Activated CD4-positive, alpha-beta T cell treated with anti-CD3 and anti-CD28 coated beads, Interleukin-2, amount 10 ng/mL, durations not matched to agents 7 days and 5 days (primary cell): ENCODE measurements around the gene SLC39A12. TPM values are rescaled to one million over a fixed set of nuclear protein-coding genes. Genes with fewer than 3 reads are reported as not detected.

ENCODE experiments used
- CTCF ChIA-PET: fragments of 350-600 bp; sonication (Branson Sonifier 250); formaldehyde crosslinking; loops from one replicate; lab custom pipeline; 2021; ENCODE audit warnings: antibody characterized with exemption; lab: Charles Lee
- POLR2A ChIA-PET: fragments of 350-600 bp; sonication (Branson Sonifier 250); formaldehyde crosslinking; loops from one replicate; lab custom pipeline; 2021; ENCODE audit warnings: antibody characterized with exemption; lab: Charles Lee
- DNase-seq: peaks from one replicate; pipeline ENCODE4 v3.0.0-alpha.2; 2020
- H3K27ac Mint-ChIP-seq: one replicate; pipeline ENCODE4 v1.8.0; 2021; ENCODE audit warnings: mild to moderate bottlenecking, moderate library complexity, mixed read lengths
- H3K27me3 Mint-ChIP-seq: one replicate; pipeline ENCODE4 v1.8.0; 2021; ENCODE audit warnings: mixed read lengths
- H3K36me3 Mint-ChIP-seq: one replicate; pipeline ENCODE4 v1.8.0; 2021; ENCODE audit warnings: low read depth, mixed read lengths
- H3K4me1 Mint-ChIP-seq: one replicate; pipeline ENCODE4 v1.8.0; 2021; ENCODE audit warnings: mixed read lengths
- H3K4me3 Mint-ChIP-seq: one replicate; pipeline ENCODE4 v1.8.0; 2021; ENCODE audit warnings: mild to moderate bottlenecking, moderate library complexity, mixed read lengths
- H3K9me3 Mint-ChIP-seq: one replicate; pipeline ENCODE4 v1.8.0; 2021; ENCODE audit warnings: mixed read lengths
- total RNA-seq, 2 experiments: library from RNA; stranded (reverse); gene quantifications; one replicate each; pipeline ENCODE4 v1.2.3, GENCODE V29; 2021

The SLC39A12 gene
- total RNA-seq, 2 experiments from 2014 or later: not detected

DNA sequence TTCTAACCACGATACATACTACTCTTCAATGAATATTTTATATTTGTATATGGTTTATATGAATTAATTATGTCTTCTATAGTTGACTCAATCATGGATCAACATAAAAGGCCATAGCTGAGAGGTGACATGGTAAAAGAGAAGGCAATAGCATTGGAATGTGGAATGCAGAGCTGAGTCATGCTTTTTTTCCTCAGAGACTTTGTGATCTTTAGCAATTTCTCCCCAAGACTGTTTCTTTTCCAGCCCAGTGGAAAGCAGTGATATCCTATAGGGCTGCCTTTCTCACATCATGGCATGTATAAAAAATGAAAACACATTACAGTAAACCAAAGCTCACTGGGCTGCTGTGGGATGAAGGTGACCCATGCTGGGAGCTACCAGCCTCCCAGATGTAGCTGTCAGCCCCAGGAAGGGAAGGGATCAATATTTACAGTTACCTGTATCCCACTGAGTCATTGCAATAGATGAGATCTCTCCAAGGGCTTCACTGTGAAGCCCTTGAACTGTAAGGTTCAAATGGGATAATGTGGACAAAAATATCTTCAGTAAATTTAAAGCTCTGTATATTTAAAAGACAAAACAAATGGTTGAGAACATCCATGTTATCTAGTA is 30.2 kb downstream of the SLC39A12 start:
- no peak for DNase-seq
- Mint-ChIP-seq H3K4me3 (no peak overlapping the region), H3K27ac (no peak overlapping the region), H3K27me3 (no peaks in the 10 kb centered on the region), H3K36me3 (no peaks in the 10 kb centered on the region), H3K4me1 (no peaks in the 10 kb centered on the region), H3K9me3 (no peaks in the 10 kb centered on the region)
- ChIA-PET CTCF (no interaction called here), POLR2A (no interaction called here)

DNA sequence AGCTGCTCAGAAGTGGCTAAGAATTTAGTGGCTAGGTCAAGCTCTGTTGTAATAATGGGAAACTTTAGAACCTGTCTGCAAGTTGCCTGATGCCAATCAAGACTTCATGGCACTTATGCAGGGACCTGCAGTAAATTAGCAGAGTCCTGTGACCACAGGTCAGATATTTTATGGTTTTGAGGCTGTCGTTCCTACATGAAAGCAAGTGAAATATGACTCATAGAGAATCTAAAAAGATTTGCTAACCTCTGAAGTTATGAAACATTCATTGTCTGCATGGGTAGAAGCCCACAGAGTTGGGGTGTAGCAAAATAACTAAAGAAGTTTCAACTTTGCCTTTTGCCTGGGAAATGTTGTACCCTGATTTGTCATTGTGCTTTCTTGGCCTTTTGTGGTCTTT is 32.3 kb downstream of the SLC39A12 start:
- Mint-ChIP-seq H3K4me1 (no peaks in the 10 kb centered on the region), H3K4me3 (no peak overlapping the region), H3K27ac (no peak overlapping the region), H3K27me3 (no peaks in the 10 kb centered on the region), H3K36me3 (no peaks in the 10 kb centered on the region), H3K9me3 (no peaks in the 10 kb centered on the region)
- DNase-seq: no peak
- ChIA-PET CTCF (no interaction called here), POLR2A (no interaction called here)

DNA sequence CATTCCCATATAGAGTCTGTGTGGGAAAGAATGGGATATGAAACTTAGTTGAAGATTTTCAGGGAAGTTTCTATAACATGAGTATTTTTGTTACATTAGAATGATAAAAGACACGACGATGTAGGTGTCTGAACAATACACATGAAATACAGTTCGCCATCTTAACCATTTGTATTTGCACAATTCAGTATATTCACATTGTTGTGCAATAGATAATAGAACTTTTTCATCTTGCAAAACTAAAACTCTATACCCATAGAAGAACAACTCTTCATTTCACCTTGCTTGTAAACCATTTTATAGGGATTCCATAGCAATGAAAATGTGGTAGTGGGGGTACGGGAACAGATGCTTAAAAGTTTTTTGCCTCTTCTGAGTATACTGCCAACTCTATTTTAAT is 32.8 kb downstream of the SLC39A12 start:
- no peaks in the 10 kb centered on the region for H3K4me1 Mint-ChIP-seq
- no peak overlapping the region for H3K27ac Mint-ChIP-seq
- no peaks in the 10 kb centered on the region for H3K9me3 Mint-ChIP-seq
- DNase-seq: no peak
- H3K36me3 Mint-ChIP-seq: no peaks in the 10 kb centered on the region
- no peaks in the 10 kb centered on the region for H3K27me3 Mint-ChIP-seq
- CTCF ChIA-PET: no interaction called here
- no peak overlapping the region for H3K4me3 Mint-ChIP-seq
- POLR2A ChIA-PET: no interaction called here

GRCh38 chr10:17989908-17990767 is 38.4 kb downstream of the SLC39A12 start:
- no peaks in the 10 kb centered on the region for H3K36me3 Mint-ChIP-seq
- no peak overlapping the region for H3K27ac Mint-ChIP-seq
- ChIA-PET POLR2A (no interaction called here), CTCF (no interaction called here)
- H3K4me1 Mint-ChIP-seq: no peaks in the 10 kb centered on the region
- no peak for DNase-seq
- H3K27me3 Mint-ChIP-seq: no peaks in the 10 kb centered on the region
- no peaks in the 10 kb centered on the region for H3K9me3 Mint-ChIP-seq
- no peak overlapping the region for H3K4me3 Mint-ChIP-seq

DNA sequence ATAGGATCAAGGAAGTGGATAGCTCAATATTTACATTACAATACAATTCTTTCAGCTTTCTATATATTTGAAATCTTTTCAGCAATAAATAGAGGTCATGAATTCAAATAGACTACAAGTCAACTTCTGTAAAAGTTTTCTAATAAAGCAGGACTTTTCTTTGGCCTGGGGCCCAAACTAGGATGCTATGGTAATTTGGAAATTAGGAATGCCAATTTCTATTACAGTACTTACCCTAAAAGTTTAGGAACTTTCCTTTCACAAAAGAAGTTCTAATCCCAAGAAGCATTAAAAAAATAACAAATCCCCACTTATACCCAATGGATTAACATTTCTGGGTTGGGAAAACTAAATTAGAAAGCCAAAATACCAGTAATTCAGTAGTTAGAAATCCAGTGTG is 40.5 kb downstream of the SLC39A12 start:
- Mint-ChIP-seq H3K9me3 (no peaks in the 10 kb centered on the region), H3K36me3 (no peaks in the 10 kb centered on the region), H3K27me3 (no peaks in the 10 kb centered on the region), H3K27ac (no peak overlapping the region), H3K4me3 (no peak overlapping the region), H3K4me1 (no peaks in the 10 kb centered on the region)
- DNase-seq: no peak
- POLR2A ChIA-PET: no interaction called here
- CTCF ChIA-PET: no interaction called here

DNA sequence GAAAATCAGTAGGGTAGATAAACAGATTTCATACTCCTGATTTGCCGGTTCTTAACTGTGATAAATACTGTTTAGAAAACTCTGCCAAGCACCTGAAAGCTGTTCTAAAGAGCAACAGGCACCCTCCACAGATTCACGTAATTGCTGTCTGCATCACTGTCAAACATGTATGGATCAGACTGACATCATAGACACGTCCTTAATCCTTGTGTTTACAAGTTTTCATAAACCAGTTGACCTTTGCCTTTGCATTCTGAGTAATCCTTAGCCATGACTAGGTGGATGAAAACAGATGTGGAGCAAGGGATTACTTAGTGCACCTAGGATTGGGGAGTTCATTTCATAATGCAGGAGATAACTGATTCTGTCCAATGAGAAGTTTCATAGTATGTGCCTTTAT is 41.6 kb downstream of the SLC39A12 start:
- DNase-seq: no peak
- POLR2A ChIA-PET: no interaction called here
- CTCF ChIA-PET: no interaction called here
- Mint-ChIP-seq H3K27ac (no peak overlapping the region), H3K36me3 (no peaks in the 10 kb centered on the region), H3K4me3 (no peak overlapping the region), H3K27me3 (no peaks in the 10 kb centered on the region), H3K4me1 (no peaks in the 10 kb centered on the region), H3K9me3 (no peaks in the 10 kb centered on the region)

GRCh38 chr10:18000601-18001000 is 48.9 kb downstream of the SLC39A12 start:
- ChIA-PET CTCF (no interaction called here), POLR2A (no interaction called here)
- no peaks in the 10 kb centered on the region for H3K27me3 Mint-ChIP-seq
- no peak for DNase-seq
- no peak overlapping the region for H3K4me3 Mint-ChIP-seq
- H3K27ac Mint-ChIP-seq: no peak overlapping the region
- no peaks in the 10 kb centered on the region for H3K9me3 Mint-ChIP-seq
- H3K4me1 Mint-ChIP-seq: no peaks in the 10 kb centered on the region
- no peaks in the 10 kb centered on the region for H3K36me3 Mint-ChIP-seq

DNA sequence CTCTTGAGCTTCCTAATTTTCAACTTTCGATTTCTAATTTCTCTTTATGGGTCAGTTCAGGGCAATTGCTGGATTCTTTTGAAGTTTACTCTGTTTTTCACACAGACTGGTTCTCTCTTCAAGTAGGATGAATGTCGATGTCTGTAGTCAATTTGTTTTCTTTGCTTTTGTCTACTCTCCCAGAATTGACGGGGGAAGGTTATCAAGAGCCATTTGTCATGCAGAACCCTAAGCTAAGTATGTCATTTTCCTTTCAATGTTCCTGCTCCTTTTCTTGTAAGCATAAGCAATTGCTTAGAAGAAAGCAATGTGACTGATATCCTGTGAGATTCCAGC is 53.7 kb downstream of the SLC39A12 start:
- POLR2A ChIA-PET: no interaction called here
- no peaks in the 10 kb centered on the region for H3K27me3 Mint-ChIP-seq

DNA sequence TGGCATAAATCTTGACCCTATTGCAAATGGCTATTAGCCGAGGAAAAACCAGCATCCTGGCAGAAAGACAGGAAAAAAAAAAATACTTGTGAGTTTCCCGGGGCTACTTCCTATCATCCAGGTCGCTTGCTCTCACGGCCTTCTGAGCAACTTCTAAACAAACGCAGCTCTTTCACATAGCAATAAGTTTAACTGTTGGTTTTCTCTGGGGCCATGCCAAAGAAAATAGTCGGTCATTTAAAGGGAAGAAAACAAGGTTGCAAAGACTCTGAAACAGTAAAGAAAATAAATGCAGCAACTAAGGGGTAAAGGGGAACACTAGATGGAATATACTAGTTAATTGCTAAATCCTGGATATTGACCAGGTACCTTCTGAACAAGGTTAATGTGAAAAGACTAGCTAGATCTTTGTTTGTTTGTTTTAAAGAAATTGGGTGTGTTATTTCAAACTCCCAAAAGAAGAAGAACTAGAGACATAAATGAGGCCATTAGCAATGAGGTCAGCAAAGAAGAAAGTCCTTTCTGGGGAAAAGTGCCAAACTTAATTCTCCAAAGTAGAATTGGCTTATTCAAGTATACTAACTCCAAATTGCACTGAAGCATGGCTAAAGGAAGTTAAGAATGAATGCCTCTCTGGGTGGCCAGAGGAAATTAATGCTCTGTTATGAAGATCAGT is 54.2 kb downstream of the SLC39A12 start:
- CTCF ChIA-PET: no interaction called here
- no peak overlapping the region for H3K4me3 Mint-ChIP-seq
- no peak for DNase-seq
- no peaks in the 10 kb centered on the region for H3K27me3 Mint-ChIP-seq
- H3K27ac Mint-ChIP-seq: no peak overlapping the region
- H3K9me3 Mint-ChIP-seq: no peaks in the 10 kb centered on the region
- H3K4me1 Mint-ChIP-seq: no peaks in the 10 kb centered on the region
- POLR2A ChIA-PET: no interaction called here
- H3K36me3 Mint-ChIP-seq: no peaks in the 10 kb centered on the region

More for the DNA sequence above, 53.7 kb downstream of the SLC39A12 start:
- Mint-ChIP-seq H3K9me3 (no peaks in the 10 kb centered on the region), H3K27ac (no peak overlapping the region), H3K4me3 (no peak overlapping the region), H3K4me1 (no peaks in the 10 kb centered on the region), H3K36me3 (no peaks in the 10 kb centered on the region)
- CTCF ChIA-PET: no interaction called here
- no peak for DNase-seq

GRCh38 chr10:18008986-18009385 is 57.3 kb downstream of the SLC39A12 start:
- Mint-ChIP-seq H3K36me3 (no peaks in the 10 kb centered on the region), H3K27me3 (no peaks in the 10 kb centered on the region), H3K4me1 (no peaks in the 10 kb centered on the region), H3K27ac (no peak overlapping the region), H3K4me3 (no peak overlapping the region), H3K9me3 (no peaks in the 10 kb centered on the region)
- CTCF ChIA-PET: no interaction called here
- DNase-seq: no peak
- POLR2A ChIA-PET: no interaction called here

DNA sequence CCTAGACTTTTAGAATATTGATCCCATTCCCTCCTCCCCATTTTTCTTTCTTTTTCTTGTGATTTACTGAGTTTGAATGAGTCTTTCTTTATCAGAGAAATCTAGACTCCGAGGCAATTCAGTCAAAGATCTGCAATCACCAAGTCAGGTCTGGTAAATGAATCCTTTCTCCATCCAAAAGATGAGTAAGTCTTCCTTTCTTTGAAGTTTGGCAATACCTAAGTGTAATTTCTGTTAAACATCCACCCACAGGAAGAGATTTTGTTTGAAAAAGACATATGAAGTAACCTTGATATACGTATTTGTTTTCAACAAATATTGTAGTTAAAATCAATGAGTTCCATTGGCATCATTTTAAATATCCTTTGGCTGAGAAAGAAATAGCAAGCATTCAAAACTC is 58.3 kb downstream of the SLC39A12 start:
- no peaks in the 10 kb centered on the region for H3K9me3 Mint-ChIP-seq
- H3K4me1 Mint-ChIP-seq: no peaks in the 10 kb centered on the region
- no peaks in the 10 kb centered on the region for H3K36me3 Mint-ChIP-seq
- no peak overlapping the region for H3K4me3 Mint-ChIP-seq
- no peaks in the 10 kb centered on the region for H3K27me3 Mint-ChIP-seq
- ChIA-PET POLR2A (no interaction called here), CTCF (no interaction called here)
- no peak for DNase-seq
- no peak overlapping the region for H3K27ac Mint-ChIP-seq

DNA sequence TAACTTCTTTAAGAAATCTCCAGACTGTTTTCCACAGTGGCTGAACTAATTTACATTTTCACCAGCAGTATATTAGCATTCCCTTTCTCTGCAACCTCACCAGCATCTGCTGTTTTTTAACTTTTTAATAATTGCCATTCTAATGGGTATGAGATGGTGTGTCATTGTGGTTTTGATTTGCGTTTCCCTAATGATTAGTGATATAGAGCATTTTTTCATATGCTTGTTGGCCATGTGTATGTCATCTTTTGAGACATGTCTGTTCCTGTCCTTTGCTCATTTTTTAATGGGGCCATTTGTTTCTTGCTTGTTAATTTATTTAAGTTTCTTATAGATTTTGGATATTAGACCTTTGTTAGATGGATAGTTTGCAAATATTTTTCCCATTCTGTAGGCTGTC is 68.8 kb downstream of the SLC39A12 start:
- POLR2A ChIA-PET: no interaction called here
- DNase-seq: no peak
- peaks cover 2% of the 10 kb centered on the region for H3K27me3 Mint-ChIP-seq
- H3K9me3 Mint-ChIP-seq: peaks cover 11% of the 10 kb centered on the region
- H3K4me3 Mint-ChIP-seq: no peak overlapping the region
- H3K27ac Mint-ChIP-seq: no peak overlapping the region
- no peaks in the 10 kb centered on the region for H3K4me1 Mint-ChIP-seq
- CTCF ChIA-PET: no interaction called here
- no peaks in the 10 kb centered on the region for H3K36me3 Mint-ChIP-seq

GRCh38 chr10:18021725-18022480 is 70.2 kb downstream of the SLC39A12 start:
- Mint-ChIP-seq H3K36me3 (no peaks in the 10 kb centered on the region), H3K27me3 (peaks cover 2% of the 10 kb centered on the region), H3K4me3 (no peak overlapping the region), H3K9me3 (peaks cover 11% of the 10 kb centered on the region), H3K27ac (no peak overlapping the region), H3K4me1 (no peaks in the 10 kb centered on the region)
- ChIA-PET CTCF (no interaction called here), POLR2A (no interaction called here)
- no peak for DNase-seq
